ENCODE results near the gene SPECC1L.

- TF ChIP-seq CTCF (IDR thresholded peaks at IDR 0.05; ENCODE audit: borderline replicate concordance, extremely low read depth, low read length, poor library complexity, severe bottlenecking): no peak
- no peak for TF ChIP-seq EZH2 (IDR thresholded peaks at IDR 0.05; ENCODE audit: borderline replicate concordance, low read depth, low read length, severe bottlenecking)
Observed at GRCh38 chr22:24302591-24302990, 32.0 kb downstream of the SPECC1L start.
